GM18498 (cell line): Measurements from ENCODE around the gene KASH5.
"Not testable (repeated sequence)": the region's sequence is repeated elsewhere in the genome, so short reads cannot be mapped to it uniquely, and the experiment has no call there.

Experiments
- ATAC-seq: cut with Tn5 transposase; IDR thresholded peaks from one replicate; pipeline ENCODE4 v1.9.1; 2021; ENCODE audit warnings: mild to moderate bottlenecking, moderate library complexity; ENCODE audit not compliant: unreplicated experiment

KASH5 gene

DNA sequence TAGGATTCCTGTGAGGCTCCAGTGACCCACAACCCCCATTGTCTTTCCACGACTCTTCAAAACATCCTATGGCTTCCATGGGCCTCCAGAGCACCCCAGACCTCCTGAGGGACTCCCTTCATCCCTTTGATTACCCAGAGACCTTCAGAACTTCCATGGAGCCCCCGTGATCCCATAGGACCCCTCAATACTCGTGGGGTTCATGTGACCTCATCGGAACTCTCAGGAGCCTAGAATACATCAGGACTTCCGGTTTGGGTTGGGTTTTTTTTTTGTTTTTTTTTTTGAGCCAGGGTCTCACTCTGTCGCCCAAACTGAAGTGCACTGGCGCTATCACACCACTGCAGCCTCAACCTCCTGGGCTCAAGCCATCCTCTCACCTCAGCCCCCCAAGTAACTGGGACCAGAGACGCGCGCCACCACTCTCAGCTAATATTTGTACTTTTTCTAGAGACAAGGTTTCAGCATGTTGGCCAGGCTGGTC, 65.8 kb downstream of the KASH5 start:
- peak; percentile 0 for ATAC-seq

- no peak for ATAC-seq
Measured at GRCh38 chr19:49455773-49456172, 67.7 kb downstream of the KASH5 start.

DNA sequence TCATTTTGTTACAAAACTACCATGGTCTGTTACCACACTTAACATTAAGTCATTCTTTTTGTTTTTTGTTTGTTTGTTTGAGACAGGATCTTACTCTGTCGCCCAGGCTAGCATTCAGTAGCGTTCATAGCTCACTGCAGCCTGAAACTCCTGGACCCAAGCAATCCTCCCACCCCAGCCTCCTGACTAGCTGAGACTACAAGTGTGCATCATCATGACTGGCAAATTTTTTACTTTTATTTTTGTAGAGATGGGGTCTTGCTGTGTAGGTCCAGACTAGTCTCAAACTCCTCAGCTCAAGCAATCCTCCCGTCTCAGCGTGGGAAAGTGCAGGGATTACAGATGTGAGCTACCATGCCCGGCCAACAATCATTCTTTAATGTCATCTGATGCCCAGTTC, 68.3 kb downstream of the KASH5 start:
- no peak for ATAC-seq

DNA sequence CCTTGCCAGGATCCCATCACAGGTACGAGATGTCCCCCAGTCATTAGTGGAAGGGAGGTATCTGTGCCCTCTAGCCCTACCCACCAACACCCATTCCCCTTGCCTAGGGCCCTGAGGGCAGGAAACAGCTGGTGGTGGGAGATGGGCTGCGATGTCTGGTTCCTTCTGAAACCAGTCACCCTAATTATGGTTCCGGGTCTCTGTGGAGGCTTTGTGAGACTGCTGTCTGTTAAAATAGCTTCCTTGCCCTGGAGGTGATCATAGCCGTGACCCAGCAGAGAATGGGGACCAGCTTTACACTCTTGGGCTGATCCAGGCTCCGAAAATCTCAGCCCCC, 70.5 kb downstream of the KASH5 start:
- ATAC-seq: no peak

DNA sequence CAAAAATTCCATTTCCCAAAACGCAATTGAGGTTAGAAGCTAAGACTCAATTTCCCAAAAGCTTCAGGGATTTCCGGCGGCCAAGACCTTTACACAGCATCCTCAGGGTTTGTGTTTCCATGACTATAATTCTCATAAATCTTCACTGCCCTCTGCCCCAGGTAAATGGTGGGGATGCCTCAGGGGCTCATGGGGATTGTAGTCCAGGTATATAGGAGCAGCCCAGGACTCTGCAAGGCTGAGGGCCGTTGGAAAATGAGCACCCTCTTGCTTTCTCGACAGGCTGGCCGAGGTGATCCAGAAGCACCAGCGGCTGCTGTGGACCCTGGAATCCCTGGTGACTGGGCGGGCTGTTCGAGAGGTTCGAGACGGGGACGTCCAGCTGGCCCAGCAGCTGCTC, 71.3 kb downstream of the KASH5 start:
- ATAC-seq: no peak

GRCh38 chr19:49461130-49461529, 73.1 kb downstream of the KASH5 start:
- not testable (repeated sequence) for ATAC-seq

GRCh38 chr19:49461656-49462055, 73.6 kb downstream of the KASH5 start:
- ATAC-seq: no peak

GRCh38 chr19:49462492-49462891, 74.4 kb downstream of the KASH5 start:
- ATAC-seq: no peak

DNA sequence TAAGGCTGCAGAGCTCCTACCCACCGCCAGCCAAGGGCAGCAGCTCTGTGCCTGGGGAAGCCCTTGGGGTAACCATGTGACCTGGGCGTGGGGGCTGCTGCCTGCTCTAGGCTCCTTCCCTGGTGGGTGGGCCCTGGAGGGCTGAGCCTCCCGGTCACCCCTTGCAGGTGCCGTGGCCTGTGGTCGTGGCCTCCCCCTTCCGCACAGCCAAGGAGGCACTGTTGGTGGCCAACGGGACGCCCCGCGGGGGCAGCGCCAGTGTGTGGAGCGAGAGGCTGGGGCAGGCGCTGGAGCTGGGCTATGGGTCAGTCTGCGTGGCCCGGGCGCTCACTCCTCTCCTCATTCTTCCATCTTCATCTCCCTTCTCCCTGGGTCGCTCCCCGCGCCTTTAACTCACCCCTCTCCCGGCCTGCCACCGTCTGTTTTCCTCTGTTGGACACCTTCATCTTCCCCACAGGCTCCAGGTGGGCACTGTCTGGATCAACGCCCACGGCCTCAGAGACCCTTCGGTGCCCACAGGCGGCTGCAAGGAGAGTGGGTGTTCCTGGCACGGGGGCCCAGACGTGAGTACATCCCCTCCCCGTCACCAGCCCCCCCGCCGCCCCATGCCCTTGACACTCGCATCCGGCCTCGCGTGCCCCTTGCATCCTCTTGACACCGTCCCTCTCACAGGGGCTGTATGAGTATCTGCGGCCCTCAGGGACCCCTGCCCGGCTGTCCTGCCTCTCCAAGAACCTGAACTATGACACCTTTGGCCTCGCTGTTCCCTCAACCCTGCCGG, 76.1 kb downstream of the KASH5 start:
- no peak for ATAC-seq

DNA sequence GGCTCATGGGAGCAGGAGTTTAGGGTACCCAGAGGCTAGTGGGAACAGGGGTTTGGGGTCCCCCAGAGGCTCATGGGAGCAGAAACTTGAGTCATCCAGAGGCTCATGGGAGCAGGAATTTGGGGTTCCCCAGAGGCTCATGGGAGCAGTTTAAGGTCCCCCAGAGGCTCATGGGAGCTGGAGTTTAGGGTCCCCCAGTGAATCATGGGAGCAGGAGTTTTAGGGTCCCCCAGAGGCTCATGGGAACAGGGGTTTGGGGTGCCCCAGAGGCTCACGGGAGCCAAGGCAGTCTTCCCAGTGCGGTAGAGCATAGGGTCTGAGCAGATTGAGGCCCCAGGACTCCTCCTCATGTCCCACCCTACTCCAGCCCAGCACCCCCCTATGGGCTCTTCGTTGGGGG, 77.3 kb downstream of the KASH5 start:
- ATAC-seq: no peak
